IPS-11a (cell line): ENCODE data around the gene PICALM.
"Not testable (repeated sequence)": the region's sequence is repeated elsewhere in the genome, so short reads cannot be mapped to it uniquely, and the experiment has no call there.

ENCODE experiments used
- H3K4me3 ChIP-seq: one replicate; pipeline ENCODE4 v1.5.1; 2013; ENCODE audit warnings: low read depth, low read length, control low read depth

Gene PICALM, protein sequence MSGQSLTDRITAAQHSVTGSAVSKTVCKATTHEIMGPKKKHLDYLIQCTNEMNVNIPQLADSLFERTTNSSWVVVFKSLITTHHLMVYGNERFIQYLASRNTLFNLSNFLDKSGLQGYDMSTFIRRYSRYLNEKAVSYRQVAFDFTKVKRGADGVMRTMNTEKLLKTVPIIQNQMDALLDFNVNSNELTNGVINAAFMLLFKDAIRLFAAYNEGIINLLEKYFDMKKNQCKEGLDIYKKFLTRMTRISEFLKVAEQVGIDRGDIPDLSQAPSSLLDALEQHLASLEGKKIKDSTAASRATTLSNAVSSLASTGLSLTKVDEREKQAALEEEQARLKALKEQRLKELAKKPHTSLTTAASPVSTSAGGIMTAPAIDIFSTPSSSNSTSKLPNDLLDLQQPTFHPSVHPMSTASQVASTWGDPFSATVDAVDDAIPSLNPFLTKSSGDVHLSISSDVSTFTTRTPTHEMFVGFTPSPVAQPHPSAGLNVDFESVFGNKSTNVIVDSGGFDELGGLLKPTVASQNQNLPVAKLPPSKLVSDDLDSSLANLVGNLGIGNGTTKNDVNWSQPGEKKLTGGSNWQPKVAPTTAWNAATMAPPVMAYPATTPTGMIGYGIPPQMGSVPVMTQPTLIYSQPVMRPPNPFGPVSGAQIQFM

DNA sequence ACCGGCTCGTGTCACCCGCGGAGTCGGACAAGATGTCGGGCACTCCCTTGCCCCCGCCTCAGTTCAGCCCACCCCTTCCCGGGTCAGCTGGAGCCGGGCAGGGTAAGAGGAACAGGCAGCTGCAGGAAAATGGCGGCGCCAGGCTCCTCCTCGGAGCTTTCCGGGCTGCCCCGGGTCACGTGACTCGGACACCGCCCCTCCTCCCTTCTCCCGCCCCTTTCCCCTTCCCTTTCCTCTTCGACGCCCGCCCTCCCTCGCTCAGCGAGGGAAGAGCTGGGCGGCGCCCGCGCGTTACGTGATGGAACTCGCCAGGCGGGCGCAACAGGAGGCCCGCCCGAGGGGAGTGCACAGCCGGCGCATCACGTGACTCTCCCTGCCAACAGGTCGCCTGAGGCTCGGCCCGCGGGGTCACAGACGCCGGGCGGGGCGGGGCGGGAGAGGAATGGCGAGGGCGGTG is at the start of gene PICALM:
PICALM (minus strand) TSS at position 134 of the 457 bp plus-strand sequence. CDS start 304 bp downstream, outside the sequence.
- H3K4me3 ChIP-seq, result peak within 1 kb of the TSS; percentile 92

- H3K4me3 ChIP-seq, result no peak overlapping the region
These were observed 49.4 kb upstream of the PICALM start for GRCh38 chr11:86118253-86118652.

DNA sequence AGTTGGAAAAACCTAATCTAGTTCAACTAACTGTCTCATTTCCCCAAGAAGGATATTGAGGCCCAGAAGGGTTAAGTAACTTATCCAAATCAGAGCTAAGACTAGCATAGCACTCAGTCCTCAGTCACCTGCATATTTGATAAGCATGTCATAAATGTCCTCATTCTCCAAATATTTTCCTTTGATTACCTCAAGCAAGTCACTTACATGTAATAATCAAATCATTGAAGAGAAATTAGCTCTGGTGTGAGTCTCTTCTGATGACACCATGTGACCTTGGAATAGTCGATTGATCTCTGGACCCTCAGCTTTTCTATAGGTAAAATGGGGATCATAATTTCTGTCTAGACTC is 48.8 kb upstream of the PICALM start:
- H3K4me3 ChIP-seq, result no peak overlapping the region

DNA sequence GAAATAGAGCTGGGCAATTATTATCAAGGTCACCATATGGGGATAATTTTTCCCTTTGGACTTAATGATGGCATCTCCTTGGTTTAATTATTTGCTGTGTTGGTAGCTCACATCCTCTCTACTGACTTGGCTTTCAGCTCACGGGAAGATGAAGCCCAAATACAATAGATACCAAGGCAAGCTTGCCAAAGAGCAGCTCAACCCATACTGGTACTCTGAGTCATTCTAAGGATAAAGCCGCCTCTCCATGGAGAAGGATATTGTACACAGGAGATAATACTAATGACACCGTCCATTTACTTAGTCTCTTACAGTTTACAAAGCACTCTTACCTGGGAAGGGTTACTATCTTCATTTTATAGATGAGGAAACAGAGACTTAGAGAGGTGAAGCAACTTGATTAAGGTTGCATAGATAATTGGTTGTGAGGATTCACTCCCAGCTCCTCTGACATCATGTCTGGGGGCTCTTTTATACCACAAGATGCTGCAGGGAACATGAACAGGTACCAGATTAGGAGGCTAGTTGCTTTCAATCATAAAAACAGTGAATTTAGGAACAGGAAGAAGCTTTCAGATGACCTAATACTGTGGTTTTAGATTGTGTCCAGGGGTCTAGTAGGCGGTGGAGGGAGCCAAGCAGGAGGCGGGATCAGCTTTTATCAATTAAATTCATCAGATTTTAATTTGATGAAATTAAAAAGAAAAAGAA is 48.3 kb upstream of the PICALM start:
- no peak overlapping the region for H3K4me3 ChIP-seq

DNA sequence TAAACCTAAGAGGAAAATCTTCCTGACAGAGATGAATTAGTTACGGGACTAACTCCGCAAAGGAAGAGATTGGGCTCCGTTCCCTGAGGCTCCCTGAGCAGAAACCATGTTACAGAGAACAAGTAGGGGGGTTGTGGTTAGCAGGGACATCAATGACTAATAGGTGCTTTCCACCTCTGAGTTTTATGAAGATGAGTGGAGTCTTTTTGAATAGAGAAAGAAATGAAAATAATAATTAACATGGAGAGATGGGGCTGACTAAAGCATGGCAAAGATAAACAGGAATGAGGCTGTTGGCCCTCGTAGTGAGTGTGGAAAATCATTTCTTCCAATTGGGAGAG is 47.5 kb upstream of the PICALM start:
- no peak overlapping the region for H3K4me3 ChIP-seq

DNA sequence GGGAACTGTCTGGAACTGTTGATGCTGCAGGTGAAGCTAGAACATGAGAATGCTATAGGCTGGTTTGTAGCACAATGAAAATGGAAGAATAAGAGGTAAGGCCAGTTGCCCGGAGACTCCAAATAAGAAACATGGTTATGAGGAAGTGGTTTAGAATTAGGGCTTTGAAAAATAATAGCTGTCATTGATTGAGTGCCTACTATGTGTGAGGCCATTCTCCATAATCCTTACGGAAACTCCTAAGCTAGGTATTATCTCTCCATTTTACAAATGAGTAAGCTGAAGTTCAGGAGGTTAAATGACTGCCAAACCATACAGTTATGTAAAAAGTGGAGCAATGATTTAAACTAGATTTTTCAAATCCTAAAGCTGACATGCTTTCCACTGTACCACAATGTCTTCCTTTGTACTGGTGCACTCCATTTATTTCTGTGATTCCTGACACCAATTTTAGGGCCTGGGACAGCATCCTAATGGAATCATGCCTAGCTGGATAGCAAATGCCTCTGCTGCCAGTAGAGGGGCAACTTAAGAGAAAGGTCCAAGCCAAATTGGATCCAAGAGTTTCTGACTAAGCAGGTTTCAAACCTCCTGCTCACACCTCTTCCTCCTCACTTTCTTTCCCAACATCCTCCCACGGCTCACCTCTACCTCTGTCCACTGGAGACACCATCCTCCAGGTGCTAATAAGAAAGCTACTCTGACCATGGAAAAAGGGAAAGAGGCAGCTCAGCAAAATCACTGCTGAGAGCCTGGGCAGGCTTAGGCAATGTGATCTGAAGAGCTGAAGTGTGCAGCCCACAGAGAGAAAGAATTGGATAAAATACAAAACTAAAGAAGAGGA is 46.9 kb upstream of the PICALM start:
- H3K4me3 ChIP-seq, result no peak overlapping the region

GRCh38 chr11:86108890-86109638 is 40.2 kb upstream of the PICALM start:
- no peak overlapping the region for H3K4me3 ChIP-seq

DNA sequence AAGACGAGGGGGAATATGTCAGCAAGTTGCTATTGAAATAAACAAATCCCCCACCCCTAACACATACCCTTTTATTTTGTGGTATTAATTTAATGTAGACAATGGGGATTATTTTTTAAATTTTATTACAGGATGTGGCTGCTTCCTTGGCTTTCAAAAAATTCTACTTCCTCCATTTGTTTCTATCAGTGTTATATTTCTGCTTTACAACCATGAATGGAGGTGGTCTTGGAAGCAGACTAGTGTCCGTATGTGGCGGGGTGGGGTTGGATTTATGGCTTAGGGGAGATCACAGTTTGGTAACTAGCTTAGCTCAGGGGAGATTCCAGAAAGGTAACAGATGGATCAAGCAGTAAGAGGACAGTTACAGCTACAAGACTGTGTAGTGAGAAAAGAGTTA is 39.3 kb upstream of the PICALM start:
- H3K4me3 ChIP-seq, result no peak overlapping the region

DNA sequence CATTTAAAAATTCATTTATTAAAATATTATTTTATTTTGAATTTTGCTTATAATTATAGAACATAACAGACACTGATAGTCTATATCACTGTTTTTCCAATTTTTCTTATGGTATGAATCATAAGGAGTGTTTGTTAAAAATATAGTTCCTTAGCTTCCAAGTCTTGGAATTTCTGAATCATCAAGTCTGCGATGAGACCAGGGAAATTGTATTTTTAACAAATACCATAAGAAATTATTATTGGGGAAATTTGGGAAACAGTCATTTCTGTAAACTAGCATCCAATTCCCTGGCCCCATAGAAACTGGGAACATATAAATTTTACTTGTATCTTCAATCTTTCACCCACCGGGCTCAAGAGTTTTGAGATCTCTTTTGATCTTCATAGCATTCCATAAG is 38.0 kb upstream of the PICALM start:
- no peak overlapping the region for H3K4me3 ChIP-seq

GRCh38 chr11:86106031-86106430 is 37.1 kb upstream of the PICALM start:
- H3K4me3 ChIP-seq, result not testable (repeated sequence)

DNA sequence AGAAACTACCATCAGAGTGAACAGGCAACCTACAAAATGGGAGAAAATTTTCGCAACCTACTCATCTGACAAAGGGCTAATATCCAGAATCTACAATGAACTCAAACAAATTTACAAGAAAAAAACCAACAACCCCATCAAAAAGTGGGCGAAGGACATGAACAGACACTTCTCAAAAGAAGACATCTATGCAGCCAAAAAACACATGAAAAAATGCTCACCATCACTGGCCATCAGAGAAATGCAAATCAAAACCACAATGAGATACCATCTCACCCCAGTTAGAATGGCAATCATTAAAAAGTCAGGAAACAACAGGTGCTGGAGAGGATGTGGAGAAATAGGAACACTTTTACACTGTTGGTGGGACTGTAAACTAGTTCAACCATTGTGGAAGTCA is 36.7 kb upstream of the PICALM start:
- H3K4me3 ChIP-seq, result not testable (repeated sequence)

DNA sequence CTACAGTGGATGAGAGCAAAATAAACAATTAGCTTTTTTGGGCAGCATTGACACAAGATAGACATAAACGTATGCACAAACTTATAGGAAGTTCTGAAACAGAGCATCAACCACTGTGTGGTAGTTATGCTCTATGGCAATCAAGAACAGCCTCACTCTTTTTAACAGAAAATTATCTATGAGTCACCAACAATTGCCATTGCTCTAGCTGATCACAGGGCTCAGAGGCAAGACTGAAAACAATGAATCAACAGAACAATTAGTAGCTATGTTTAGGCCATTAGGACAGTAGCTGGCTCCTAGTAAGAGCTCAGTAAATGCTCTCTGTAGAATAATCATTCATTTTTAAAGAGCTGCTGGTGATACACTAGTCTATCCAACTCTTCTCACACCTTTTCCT is 34.9 kb upstream of the PICALM start:
- H3K4me3 ChIP-seq, result no peak overlapping the region

DNA sequence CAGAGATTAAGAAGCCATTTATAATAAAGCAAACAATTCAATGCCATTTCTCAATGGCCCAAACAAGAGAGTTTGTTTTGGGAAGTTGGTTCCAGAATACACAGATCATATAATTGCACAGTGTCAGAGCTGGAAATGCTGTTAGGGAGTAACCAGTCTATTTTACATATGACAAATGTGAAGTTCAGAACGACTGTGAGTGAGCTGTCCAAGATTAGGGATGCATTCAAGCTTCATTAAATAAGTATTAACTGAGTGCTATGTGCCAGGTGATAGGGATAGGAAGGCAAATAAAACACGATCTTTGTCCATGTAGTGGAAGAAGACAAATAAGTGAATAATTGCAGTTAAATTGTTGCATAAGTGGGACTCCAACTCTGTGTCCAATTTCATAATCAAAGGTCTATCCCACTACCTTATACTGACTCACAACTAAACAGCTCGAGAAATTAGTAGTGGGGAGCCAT is 33.1 kb upstream of the PICALM start:
- no peak overlapping the region for H3K4me3 ChIP-seq

DNA sequence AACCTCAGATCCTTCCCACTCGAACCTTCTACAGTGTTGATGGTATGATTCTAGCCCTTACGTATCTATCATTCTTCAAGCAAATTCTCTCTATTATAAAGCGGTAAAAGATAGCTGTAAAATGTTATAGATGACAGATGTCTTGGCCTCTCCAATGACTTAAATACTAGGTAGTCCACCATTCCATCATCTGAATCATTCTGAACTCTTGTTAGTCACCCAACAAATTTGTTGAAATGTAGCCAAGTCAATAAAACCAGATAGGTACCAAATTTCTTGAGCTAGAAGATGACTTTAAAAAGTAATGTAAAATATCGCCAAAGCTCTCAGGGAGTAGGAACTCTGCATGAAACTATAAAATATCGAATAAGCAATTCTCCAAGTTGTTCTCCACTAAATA is 32.6 kb upstream of the PICALM start:
- no peak overlapping the region for H3K4me3 ChIP-seq

DNA sequence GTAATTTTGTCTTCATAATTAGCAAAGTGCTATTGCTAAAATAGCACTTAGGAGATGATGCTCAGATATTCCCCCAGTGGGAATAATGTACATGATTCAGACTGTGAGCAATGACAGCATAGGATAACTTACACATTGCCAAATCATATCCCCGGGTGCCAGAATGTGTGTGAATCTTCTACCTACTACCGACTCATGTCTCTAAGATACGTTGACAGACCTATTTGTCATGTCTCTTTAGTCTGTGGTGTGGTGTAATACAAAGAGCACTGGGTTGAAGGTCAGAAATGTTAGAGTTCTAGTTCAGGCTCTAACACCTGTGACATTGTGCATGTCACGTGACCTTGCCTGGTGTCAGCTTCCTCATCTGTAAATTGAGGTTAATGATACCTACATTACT is 31.0 kb upstream of the PICALM start:
- no peak overlapping the region for H3K4me3 ChIP-seq

- H3K4me3 ChIP-seq, result no peak overlapping the region
These were observed 29.1 kb upstream of the PICALM start for GRCh38 chr11:86097980-86098379.

DNA sequence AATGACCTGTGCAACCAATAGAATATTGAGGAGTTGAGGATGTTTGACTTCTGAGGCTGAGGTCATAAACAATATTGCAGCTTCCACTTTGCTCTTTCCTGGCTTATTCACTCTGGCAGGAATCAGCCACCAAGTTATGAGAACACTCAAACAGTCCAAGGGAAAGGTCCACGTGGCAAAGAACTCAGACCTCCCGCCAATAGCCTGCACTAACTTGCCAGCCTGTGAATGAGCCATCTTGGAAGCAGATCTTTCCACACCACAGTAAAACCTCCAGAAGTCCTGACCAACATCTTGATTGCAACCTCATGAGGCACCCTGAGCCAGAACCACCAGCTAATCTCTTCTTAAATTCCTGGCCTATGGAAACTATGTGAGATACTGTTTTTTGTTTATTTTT is 22.7 kb upstream of the PICALM start:
- H3K4me3 ChIP-seq, result no peak overlapping the region

DNA sequence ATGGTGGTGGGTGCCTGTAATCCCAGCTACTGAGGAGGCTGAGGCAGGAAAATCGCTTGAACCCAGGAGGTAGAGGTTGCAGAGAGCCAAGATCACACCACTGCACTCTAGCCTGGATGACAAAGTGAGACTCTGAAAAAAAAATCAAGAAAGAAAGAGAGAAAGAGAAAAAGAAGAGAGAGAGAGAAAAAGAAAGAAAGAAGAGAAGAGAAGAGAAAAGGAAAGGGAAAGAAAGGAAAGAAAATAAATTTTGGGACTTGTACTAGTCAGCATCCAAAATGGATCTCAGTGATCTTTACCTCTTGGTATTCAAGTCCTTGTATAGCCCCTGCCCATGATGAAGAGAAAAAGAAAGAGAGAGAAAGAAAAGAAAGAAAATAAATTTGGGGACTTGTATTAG is 22.2 kb upstream of the PICALM start:
- no peak overlapping the region for H3K4me3 ChIP-seq

GRCh38 chr11:86089659-86090058 is 20.8 kb upstream of the PICALM start:
- H3K4me3 ChIP-seq, result no peak overlapping the region

DNA sequence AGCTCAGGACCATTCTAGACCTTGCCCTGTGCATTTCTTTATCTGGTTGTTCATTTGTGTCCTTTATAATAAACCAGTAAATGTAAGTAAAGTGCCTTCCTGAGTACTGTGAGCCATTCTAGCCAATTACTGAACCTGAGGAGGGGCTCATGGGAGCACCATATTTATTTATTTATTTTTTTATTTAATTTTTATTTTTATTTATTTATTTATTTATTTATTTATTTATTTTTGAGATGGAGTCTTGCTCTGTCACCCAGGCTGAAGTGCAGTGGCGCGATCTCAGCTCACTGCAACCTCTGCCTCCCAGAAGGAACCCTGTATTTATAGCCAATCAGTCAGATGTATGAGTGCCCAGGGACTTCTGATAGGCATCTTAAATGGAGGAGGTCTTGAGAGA is 18.8 kb upstream of the PICALM start:
- not testable (repeated sequence) for H3K4me3 ChIP-seq
